HL-60 (cell line): ENCODE results near the gene MAP3K2.

ENCODE experiments used
- GABPA ChIP-seq: IDR thresholded peaks from 2 replicates; pipeline ENCODE4 v1.6.1; 2012; ENCODE audit warnings: low read depth
- POLR2AphosphoS5 ChIP-seq: IDR thresholded peaks from 2 replicates; pipeline ENCODE4 v1.6.1; 2012; ENCODE audit warnings: low read depth
- SPI1 ChIP-seq: IDR thresholded peaks from 2 replicates; pipeline ENCODE4 v1.6.1; 2012; ENCODE audit warnings: low read depth, mild to moderate bottlenecking, borderline replicate concordance
- TF ChIP-seq, protein P1 (sequence below): IDR thresholded peaks from one replicate; pipeline ENCODE4 v1.5.1; 2011; ENCODE audit warnings: low read length, control low read depth, inconsistent platforms; ENCODE audit not compliant: insufficient read depth

DNA sequence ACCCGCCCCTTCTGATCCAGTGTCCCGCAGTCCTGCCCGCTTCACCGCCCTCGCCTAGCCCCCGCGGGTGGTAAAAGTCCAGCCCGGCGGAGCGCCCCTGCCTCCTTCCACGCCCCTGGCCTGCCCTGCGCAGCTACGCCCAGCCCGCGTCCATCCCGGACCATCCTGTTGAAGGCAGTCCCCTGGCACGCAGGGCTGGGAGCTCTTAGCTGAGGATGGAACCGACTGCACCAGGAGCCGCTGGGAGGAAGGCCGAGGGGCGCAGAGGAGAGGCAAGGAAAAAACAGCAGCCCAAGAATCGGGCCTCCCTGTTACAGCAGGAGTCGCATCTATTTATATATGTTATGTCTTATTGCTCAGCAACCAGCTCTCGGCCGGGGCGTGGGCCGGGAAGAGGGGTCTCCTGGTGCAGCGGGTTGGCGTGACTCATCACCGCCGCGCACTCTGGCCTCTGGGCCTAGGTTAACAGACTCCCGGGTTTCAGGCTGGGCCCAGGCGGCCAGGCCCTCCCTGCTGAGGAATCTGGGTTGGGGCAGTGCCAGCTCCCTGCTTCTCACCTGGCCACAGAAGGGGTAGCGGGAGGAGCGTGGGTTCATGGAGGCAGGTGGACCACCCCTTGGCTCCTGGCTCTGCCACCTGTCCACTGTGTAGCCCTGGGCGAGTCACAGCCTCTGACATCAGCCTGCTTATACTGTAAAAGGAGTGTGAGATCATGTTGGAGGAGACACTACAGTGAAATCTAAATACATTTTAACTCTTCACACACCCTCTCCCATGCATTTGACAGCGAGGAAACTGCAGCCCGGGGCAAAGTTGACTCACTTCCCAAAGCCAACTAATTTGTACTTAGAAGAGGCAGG lies 13.4 kb upstream of the MAP3K2 start:
- TF ChIP-seq, protein P1, sequence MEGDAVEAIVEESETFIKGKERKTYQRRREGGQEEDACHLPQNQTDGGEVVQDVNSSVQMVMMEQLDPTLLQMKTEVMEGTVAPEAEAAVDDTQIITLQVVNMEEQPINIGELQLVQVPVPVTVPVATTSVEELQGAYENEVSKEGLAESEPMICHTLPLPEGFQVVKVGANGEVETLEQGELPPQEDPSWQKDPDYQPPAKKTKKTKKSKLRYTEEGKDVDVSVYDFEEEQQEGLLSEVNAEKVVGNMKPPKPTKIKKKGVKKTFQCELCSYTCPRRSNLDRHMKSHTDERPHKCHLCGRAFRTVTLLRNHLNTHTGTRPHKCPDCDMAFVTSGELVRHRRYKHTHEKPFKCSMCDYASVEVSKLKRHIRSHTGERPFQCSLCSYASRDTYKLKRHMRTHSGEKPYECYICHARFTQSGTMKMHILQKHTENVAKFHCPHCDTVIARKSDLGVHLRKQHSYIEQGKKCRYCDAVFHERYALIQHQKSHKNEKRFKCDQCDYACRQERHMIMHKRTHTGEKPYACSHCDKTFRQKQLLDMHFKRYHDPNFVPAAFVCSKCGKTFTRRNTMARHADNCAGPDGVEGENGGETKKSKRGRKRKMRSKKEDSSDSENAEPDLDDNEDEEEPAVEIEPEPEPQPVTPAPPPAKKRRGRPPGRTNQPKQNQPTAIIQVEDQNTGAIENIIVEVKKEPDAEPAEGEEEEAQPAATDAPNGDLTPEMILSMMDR: no peak
- TF ChIP-seq GABPA (no peak), SPI1 (no peak), POLR2AphosphoS5 (no peak)
